ENCODE measurements around the gene USP20.
"Not testable (repeated sequence)": the region's sequence is repeated elsewhere in the genome, so short reads cannot be mapped to it uniquely, and the experiment has no call there.

The USP20 gene

DNA sequence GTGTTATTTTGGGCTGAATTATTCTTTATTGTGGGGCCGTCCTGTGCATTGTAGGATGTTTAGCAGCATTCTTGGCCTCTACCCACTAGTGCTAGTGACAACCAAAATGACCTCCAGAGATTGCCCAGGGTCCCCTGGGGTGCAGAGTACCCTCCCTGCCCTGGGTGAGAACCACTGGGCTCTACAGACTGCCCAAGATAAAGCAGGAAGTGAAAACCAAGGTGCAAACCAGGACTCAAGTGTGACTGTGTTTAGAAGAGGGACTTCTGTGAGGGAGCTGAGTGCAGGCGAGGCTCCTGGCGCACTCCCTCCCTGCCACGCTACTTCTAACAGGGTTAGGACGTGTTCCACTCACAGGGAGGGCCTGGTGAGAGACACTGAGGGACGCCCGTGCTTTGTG, 41.6 kb downstream of the USP20 start:
- DNase-seq = no peak

DNA sequence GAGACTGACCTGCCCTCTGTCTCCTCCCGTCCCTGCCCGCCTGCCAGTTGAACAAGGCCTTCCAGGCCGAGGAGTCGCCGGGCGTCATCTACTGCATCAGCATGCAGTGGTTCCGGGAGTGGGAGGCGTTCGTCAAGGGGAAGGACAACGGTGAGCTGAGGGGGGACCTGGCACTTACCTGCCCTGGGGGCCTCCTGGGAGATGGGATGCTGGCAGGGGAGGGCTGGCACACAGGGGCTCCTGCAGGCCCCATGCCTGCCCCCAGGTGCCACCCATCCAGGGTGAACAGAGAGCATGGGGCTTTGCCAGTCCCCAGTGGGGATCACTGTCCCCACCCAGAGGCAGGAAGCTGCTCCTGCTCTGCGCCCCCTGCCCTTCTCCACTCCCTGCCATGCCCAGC, 43.0 kb downstream of the USP20 start:
- DNase-seq = no peak

DNA sequence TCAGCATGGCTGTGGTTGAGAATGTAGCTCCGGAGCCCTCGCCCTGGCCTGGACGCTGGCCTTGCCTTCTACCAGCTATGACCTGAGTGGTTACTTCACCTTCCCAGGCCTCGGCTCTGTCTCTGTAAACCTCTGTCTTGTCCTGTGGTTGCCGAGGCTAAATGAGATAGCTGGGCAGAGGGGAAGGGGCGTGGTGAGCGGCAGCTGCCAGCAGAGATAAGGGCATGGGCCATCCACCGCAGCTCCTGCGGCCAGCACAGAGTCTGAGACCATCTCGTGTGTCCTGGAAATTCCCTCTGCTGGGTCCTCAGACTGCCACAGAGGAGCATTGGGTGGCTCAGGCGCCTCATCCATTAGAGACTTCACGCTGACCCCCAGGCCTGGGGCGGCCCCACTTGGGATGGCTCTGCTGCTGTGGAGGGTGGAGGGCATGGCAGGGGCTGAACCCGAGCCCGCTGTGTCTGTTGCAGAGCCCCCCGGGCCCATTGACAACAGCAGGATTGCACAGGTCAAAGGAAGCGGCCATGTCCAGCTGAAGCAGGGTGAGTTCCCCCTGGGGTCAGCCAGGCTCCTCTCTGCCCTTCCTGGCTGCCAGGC, 43.9 kb downstream of the USP20 start:
- DNase-seq = no peak

DNA sequence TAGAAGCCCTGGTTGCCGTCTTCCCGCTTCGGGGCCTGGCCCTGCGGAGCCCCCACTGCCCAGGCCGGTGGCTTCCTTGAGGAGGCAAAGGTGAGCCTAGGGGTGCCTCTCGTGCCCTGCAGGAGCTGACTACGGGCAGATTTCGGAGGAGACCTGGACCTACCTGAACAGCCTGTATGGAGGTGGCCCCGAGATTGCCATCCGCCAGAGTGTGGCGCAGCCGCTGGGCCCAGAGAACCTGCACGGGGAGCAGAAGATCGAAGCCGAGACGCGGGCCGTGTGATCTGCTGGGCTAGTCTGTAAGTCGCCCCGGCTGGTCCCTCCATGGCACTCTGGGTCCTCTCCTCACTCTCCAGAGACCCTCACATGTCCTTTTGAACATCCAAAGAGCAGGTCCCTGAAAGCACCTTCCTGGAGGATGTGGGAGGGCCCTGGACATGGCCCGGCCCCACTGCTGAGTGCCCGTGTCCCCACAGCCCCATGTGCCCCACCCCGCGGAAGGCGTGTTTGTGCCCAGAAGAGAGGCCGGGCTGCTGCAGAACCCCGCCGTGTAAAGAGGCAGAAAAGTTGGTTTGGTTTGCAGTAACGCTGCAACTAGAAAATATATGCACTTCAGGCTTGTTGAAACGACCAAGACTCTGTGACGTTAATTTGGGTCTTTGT, 44.9 kb downstream of the USP20 start:
- no peak for DNase-seq

DNA sequence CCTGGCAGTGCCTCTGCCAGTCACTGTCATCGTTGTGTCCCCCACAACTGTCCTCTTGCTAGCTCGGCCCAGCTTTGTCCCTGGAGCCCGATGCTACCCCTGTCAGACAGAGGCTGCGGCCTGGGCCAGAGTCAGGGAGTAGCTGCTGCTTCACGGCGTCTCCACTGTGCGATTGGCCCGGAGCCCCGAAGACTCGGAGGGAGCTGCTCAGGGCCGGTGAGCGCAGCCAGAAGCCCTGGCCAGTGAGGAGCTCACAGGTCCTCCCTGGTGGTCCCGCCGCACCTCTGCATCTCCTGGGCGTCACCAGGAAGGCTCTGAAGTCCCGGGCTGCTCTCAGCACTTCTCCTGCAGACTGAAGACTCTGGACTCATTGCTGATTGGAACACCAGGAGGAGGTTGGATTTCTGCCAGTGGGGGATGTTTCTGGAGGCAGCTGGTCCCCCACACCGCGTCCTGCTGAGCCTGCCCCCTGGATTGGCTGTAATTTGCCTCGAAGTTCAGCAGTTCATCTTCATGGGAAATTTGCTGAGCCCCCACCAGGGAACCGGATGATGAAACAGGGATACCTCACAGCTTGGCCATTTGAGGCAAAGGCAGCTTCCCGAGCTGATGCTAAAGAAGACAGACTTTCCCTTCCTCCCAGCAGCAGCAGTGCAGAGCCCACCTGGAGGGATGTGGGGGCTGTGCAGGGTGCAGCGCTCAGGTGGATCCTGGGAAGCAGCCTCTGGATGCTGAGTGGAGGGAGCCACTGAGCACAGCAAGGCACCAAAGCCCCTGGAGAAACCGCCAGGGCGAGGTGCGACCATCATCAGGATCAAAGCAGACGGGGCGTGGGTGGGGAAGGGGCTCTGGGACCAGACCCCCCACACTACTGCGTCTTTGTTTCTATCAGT, 45.6 kb downstream of the USP20 start:
- no peak for DNase-seq

DNA sequence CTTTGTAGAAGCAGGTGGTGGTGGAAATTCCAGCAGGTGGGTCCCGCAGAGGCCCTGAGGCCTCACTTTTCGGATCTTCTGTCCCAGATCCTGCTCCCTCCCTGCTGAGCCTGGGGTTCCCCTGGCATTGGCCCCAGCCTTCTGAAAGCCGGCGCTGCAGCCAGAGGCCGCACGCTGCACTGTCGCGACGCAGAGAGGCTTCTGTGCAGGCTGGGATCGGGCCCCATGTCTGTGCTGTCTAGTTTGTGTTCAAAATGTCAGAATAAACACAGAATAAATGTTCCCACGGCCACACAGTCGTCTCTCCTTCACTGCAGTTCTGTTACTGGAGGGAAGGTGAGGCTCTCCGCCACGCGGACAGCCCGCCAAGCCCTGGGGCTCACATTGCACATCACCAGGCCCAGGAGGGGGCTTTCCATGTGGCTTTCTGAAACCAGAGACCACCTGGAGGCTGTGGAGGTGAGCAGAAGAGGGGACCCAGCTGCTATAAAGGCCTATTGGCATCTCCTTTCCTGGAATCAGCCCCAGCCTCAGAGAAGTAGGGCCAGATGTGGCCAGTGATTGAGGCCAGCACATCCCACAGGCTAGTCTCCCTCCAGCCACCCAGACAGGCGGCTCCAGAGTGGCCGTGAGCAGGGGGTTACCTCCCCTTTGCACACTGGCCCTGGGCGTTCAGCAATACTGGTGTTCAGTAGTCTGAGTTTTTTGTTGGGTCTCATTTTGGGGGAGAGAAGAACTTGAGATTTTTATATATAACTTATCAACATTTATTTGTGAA, 46.5 kb downstream of the USP20 start:
- no peak for DNase-seq

DNA sequence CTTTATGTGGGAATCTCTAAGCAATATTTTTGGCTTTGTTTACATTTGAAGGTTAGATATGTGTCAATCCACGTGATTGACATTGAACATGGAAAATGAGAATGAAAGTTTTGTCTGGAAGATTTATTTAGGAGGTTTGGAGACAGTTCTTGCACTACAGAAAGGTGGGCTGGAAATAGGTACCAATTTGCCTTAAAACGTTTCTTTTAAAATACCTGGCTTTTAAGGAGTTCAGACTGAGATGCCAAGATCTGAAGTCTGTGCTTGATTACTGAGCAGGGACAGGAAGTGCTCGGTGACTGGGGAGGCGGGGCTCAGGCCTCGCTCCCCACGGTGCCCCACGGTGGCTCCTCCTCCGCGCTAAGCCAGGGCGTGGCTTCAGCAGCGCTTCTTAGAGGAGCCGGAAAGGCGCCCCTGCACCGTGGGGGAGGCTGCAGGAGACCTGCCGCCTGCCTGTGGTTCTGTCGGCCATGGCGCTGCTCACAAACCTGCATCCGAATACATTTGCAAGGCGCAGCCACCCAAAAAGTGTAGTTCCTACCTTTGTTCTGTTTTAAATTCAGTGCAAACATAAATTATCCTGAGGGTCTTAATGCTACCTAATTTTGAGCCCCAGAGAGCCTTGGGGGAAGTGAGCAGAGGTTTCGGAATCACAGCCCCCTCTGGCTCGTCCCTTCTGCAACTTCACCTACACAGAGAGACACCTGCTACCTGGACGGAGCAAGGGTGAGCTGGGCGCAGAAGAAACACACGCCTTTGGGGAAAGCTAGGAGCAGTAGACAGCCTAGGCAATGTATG, 49.2 kb downstream of the USP20 start:
- peak; percentile 93 for DNase-seq

DNA sequence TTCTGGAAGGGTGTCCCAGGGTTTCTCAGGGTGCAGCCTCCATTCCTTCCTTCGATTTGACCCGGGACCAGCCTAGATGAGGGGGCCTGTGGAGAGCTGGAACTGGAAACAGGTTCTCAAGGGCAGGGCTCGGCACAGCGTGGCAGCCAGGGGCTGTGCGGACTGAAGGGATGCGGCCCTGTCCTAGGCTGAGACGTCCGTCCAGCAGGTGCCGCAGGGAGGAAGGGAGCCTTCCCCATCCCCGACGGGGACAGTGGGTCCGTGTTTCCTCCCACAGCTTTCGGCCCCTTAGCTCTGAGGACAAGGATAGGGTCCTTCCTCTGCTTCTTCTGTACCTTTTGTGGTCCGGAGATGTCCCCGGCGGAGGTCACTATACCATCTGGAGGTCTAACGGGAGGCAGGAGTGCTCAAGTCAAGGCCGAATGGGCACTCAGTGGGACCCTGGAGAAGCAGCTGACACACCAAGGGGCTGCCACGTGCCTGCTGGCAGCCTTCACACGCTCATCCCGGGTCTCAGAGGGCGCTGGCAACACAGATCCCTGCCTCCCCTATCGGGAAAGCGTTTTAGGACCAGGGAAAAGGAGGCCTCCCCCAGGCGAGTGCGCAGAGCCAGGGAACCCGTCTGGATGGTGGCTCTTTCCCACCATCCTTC, 49.9 kb downstream of the USP20 start:
- no peak for DNase-seq

DNA sequence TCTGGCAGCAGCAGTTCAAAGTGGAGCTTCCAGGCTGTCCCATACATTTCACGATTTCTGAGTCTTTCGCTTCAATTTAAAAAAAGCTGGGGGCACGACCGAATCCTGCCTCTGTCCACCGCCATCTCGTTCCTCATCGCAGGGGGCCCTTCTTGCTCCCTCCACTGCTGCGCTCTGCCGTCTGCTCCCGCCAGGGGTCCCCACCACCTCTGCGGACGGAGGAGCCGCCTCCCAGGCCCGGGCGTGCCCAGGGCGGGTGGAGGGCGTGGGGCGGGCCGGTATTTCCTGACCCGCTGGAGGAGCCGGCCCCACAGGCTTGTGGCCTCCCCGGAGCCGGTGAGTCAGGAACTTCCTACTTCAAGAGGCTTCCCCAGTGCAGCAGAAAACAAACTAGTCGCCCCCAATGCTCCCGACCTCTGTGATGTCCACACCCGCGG, 50.4 kb downstream of the USP20 start:
- DNase-seq = peak; percentile 79

DNA sequence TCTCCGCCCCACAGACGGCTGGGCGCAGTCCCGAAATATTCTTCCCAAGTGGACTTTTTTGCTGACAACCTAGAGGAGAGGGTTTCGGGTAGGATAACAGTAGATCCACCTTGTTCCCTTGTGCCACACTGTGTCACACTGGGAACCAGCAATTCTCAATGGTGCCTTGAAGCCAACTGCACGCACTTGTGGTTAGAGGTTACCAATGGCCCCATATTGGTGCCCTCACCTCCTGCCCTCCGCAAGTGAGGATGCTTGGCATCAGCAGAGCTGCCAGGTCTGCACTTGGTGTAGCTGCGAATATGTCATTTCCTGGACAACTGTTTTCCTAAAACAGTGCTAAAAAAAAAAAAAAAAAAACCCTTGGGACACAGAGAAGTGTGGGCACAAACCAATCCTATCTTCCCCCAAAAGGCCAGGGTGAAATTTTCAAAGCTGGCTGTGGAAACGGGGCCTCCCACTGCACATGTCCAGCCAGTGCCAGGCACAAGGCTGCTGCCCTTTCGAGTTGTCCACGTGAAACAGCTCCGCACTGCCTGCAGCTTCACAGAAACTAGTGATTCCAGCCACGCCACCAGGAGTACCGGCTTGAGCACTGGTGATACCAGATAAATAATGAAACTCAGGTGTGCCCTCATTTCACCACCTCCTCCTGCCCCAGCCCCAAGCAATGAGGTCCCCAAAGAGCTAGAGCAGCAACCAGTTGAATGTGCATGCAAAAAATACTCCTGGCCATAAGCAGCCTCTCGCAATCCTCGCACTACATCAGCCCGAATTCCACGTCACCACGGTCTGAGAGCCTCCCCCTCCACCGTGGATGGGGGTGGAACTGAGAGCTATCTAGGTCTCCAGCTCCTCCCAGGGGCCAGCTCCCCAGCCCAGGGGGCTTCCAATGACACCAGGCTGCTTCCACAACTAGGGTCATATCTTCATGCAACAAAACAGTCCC, 51.2 kb downstream of the USP20 start:
- DNase-seq = peak; percentile 67

DNA sequence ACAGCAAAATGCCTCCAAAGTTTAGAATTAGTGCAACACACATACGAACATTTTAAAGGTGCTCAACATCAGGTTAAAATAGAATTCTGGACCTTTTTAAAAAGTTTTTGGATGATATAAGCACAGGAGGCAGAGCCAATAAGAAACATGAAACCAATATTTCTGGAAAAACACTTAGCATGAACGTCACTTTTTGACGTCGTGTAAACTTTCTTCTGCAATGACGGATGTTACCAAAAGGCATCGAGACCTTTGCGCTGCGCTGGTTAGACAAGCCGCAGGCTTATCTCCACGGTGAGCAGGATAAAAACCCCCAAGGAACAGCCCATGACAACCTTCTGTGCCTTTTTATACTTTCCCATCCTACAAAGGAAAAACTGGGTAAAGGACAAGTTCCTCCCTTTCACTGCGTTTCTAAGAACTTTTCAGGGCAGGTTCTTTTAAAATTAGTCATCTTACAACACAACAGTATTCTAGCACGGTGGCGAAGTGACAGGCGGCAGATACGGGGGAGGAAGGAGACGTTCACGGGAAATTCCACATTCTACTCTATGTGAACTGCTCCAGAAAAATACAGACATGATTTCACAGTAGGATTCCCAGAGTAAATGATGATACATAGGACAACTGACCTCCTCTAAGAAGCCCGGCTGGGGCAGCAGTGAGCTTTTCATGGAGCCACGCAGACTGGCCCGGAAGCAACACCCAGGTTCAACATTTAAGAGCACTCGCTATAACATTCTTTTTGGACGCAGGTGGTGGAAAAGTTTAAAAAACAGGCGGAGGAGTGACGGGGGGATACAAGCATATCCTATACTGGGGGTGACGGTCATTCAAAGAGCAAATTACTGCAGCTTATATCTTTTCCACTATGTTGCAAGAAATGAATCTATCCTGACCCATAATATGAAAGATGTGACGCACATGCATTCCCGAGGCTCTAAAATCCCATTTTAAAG, 52.4 kb downstream of the USP20 start:
- DNase-seq = peak; percentile 73

DNA sequence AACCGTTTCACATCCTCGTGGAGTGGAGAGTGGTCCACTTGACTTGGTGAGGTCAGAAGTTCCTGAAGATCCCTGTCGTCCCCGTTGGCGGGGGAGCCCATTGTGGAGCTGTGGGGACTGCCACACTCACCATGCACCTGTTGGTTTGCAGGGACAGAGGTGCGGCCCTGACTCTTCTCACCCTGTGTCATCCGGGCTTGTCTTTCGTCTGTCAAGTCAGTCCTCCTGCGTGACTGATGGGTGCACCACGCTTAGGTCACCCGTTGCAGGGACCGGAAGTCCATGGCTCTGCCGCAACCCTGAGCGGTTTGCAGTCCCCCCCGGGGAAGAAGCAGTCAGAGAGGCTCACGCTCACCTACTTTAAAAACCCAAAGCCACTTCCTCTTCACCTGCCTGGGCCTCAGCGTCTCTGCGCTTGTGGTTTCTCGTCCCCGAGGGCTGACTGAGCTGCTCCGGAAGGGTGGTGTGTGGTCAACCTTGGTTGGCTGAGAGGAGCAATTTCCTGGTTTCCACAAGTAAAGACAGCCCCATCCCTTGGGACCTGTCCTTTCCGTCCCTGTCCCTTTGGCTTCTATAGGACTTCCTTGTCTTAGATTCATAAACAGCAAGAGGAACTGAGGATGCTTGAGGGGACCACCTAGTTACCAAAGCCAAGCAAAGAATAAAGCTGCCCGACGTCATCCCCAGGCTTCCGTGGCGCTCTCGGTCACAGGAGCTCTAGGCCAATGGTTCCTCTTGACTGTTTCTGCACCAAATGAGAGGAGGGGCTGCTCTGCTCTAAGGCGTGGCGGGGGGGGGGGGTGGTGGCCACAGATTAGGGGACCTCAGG, 53.2 kb downstream of the USP20 start:
- peak; percentile 87 for DNase-seq

DNA sequence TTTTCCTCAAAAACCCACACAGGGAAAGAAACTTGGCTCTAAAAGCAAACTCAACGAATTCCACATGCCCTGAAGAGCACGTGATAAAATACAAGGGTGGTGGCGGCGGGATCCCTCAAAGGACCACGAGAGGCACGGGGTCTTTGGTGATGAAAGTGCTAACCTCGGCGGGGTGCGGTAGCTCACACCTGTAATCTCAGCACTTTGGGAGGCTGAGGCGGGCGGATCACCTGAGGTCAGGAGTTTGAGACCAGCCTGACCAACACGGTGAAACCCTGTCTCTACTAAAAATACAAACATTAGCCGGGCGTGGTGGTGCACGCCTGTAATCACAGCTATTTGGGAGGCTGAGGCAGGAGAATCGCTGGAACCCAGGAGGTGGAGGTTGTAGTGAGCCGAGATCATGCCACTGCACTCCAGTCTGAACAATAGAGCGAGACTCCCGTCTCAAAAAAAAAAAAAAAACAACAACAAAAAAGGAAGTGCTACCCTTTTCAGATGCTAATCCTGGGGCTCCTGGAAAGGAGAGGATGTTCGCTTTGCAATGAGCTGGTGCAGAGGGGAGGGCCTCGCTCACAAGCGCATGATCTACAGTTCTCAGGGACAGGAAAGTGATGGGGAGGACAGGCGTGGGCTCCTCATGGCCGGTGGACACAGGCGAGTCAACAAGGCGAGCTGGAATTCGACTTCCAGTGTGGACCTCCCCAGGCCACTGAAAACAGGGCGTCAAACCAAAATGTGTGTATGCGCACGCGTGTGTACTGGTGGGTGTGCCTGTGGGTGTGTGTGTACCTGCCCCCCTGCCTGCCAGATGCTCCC, 54.1 kb downstream of the USP20 start:
- no peak for DNase-seq

DNA sequence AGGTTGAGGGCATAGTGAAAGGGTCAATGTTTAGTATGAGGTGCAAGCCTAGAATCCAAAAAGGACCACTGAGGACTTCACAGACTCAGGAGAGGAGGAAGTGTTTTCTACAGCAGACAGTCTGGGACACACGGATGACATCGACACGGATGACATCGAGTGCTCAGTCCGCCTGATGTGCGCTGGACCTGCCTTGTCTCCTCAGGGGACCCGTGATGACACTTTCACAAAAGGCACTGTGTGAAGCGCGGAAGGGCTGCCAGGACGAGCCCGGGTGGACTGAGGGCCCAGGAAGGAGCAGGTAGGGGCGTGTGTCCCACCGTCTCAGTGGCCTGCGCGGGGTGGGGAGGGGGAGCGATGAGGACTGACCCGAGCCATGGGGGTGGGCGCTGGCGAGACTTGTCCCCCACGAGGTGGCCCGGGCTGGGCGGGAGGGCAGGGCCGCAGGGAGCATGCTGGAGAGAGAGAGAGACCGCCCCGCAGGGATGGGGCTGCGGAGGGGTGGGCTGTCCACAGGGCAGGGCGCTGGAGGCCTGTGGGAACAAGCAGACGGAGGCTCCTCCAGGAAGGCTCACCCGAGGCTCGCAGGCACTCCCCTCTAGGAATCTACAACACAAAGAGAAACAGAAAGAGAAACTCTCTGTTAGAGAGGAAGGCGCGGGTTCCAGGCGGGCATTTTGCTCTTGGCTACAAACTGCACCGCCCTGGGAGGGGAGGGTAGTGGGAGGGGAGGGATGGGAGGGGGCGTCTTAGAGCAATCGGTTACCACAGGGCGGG, 54.9 kb downstream of the USP20 start:
- DNase-seq = no peak

DNA sequence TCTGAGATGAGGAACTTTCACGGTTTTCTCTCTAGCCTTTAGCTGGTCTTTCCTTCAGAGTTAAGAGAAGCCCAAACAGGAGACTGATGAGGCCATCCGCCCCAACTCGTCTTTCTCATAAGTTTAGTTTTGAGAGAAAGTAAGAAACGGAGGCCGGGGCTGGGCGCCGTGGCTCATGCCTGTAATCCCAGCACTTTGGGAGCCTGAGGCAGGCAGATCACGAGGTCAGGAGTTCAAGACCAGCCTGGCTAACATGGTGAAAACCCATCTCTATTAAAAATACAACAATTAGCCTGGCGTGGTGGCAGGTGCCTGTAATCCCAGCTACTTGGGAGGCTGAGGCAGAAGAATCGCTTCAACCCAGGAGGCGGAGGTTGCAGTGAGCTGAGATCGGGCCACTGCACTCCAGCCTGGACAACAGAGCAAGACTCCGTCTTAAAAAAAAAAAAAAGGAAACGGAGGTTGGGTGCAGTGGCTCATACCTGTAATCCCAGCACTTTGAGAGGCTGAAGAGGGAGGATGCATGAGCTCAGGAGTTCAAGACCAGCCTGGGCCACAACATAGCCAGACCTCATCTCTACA, 55.6 kb downstream of the USP20 start:
- not testable (repeated sequence) for DNase-seq

DNA sequence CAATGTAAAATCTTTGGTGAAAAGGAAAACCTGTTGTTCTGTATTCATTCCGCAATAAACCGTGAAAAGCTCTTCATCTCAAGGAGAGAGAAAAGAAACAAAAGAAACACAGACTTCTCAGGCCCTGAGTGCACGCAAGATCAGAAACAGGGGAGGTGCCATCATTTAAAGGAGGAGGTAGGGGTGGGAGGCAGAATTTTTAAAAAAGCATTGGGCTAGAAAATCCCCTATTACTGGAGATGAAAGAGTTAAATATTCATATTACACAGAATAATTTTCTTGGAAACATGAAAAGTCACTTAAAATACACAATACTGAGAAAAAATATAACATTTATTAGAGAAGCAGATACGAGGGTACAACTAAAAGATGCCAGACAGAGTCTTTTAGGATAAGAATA, 56.3 kb downstream of the USP20 start:
- DNase-seq = no peak
